ENCODE data around the gene SLC46A3.
"Not testable (repeated sequence)": the region's sequence is repeated elsewhere in the genome, so short reads cannot be mapped to it uniquely, and the experiment has no call there.

SLC46A3 gene

GRCh38 chr13:28718543-28719226, at the start of gene SLC46A3:
TSS of gene SLC46A3 (minus strand) at chr13:28718970. CDS start at chr13:28717998, 972 bp downstream.
- peak; percentile 94 to 96 for DNase-seq (ENCODE audit: low read depth in 2 of 2)

DNA sequence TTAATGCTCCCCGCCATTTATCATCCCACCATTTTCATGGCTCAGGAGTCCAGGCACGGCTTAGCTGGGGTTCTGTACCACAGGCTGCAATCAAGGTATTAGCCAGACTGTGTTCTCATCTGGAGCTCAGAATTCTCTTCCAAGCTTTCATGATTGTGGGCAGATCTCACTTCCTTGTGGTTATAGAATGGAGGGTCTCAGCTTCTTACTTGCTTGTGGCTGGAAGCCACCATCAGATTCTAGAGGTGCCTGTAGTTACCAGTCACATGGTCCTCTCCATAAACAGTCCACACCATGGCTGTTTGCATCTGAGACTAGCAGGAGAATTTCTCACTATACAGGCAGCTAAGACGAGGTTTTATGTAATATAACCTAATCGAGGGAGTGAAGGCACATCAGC, 45.1 kb upstream of the SLC46A3 start:
- DNase-seq (ENCODE audit: low read depth in 2 of 2), result no peak

GRCh38 chr13:28761586-28761985, 42.8 kb upstream of the SLC46A3 start:
- no peak for DNase-seq (ENCODE audit: low read depth in 2 of 2)

DNA sequence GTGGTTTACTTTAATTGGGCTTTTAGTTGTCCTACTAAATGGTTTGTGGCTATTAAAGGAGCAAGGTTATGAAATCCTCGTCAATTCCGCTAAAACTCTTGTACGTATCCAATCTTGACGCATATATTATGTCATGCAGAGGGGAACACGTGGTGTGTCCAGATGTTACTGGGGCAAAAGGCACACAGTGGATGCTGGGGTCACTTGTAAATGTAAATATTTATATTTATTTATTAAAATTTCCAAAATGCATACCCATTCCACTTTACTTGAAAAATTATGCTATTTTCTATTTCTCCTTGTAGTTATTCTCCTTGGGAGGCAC, 36.7 kb upstream of the SLC46A3 start:
- no peak for DNase-seq (ENCODE audit: low read depth in 2 of 2)

- no peak for DNase-seq (ENCODE audit: low read depth in 2 of 2)
These were observed 36.2 kb upstream of the SLC46A3 start for GRCh38 chr13:28754698-28755545.

DNA sequence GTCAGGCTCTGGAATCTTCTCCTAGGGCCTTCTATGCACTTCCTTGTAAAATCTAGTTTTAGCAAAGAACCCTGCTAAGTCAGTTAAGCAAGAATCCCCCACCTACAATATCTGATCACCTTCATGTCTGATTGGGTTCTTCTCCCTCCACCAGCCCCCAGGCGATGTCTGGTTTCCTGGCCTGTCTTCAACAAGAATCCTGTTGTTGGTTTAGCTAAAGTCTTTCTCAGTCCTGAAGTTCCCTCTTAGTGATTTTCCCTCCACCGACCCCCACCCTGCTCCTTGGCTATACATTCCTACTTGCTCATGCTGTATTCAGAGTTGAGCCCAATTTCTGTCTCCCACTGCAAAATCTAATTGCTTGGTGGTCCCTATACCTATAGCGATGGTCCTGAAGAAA, 35.2 kb upstream of the SLC46A3 start:
- no peak for DNase-seq (ENCODE audit: low read depth in 2 of 2)

GRCh38 chr13:28753208-28753892, 34.6 kb upstream of the SLC46A3 start:
- no peak for DNase-seq (ENCODE audit: low read depth in 2 of 2)

DNA sequence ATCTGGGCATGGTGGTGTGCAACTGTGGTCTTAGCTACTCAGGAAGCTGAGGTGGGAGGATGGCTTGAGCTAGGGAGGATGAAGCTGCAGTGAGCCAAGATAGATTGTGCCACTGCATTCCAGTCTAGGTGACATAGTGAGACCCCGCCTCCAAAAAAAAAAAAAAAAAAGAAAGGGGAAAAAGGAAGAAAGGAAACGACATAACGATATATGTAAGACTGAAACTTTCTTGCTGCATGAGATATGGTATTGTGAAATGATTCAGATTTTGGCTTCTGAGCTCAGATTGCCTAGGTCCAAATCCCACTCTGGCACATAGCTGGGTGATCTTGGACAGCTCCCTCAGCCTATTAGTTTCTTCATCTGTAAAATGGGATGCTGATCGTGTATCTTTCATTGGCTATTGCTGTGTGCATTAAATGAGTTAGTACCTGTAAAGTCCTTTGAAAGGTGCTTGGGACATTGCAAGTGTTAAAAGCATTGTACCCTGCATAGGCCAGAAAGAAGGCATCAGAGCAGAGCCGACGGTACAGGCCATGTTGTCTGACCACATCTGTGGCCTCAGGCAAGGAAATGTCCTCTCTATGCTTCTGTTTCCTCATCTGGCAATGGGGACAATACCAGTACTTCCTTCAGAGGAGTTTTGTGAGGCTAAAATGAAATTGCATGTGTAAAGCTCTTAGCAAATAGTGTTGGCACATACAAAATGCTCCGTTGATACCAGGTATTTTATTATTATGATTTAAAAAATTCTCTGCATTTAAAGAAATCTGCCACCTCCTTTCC, 32.6 kb upstream of the SLC46A3 start:
- no peak for DNase-seq (ENCODE audit: low read depth in 2 of 2)

DNA sequence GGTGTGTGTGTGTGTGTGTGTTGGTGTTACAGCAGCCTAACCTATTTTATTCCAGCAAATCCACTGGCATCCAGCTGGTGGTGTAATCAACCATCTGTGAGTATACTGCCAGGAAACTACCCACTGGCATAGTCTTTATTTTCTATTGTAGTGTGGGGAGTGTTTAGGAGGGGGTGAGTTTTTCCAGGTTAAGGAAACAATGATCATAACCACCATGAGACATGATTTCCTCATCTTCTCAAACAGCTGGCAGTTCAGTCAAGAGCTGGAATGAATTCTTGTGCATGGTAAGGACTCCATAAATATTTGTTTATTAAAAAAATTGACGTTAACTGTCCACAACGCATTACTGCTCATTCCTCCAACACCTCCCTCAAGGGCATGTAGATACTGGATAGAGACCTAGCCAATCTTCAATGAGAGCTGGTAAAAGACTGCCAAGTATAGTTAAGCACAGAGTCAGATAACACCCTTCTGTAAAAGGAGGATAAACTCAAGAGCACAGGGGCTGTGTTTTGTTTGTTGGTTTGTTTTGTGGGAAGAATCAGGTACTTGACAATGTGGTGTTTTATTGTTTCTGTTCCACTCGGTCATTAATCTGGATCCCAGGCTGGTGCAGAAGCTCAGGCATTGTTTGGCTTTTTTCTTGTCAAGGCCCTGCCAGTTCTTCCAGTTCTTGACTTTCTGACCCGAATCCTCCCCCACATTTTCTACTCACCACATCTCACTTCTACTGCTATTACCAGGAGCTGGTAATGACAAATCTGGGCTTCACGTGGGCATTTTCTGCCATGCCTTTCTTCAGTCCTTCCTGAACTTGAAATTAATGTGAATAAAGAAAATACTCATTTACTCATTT, 31.6 kb upstream of the SLC46A3 start:
- DNase-seq (ENCODE audit: low read depth in 2 of 2), result no peak

DNA sequence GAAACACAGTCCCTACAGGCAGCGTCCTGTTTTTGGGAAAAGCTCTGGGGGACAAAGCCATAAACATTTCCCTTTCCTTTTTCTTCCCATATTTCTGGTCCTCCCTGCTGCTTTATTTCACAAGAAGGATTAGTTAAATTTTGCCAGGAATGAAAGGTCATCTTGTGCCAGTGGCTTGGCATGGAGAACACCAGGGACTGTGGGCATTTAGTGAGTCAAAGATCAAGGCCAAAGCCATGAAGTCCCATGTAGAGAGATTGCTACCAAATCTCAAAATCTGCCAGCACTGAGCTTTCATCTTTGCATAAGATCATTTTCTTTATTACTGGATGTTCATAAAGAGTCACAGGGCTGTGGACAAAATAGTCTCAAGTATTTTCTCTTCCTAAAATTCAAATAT, 29.1 kb upstream of the SLC46A3 start:
- no peak for DNase-seq (ENCODE audit: low read depth in 2 of 2)

GRCh38 chr13:28746287-28746612, 27.5 kb upstream of the SLC46A3 start:
- DNase-seq (ENCODE audit: low read depth in 2 of 2), result no peak

- DNase-seq (ENCODE audit: low read depth in 2 of 2), result no peak
These were observed 25.9 kb upstream of the SLC46A3 start for GRCh38 chr13:28744656-28745055.

GRCh38 chr13:28744091-28744536, 25.3 kb upstream of the SLC46A3 start:
- no peak for DNase-seq (ENCODE audit: low read depth in 2 of 2)

- DNase-seq (ENCODE audit: low read depth in 2 of 2), result no peak
These were observed 24.8 kb upstream of the SLC46A3 start for GRCh38 chr13:28743499-28744083.

DNA sequence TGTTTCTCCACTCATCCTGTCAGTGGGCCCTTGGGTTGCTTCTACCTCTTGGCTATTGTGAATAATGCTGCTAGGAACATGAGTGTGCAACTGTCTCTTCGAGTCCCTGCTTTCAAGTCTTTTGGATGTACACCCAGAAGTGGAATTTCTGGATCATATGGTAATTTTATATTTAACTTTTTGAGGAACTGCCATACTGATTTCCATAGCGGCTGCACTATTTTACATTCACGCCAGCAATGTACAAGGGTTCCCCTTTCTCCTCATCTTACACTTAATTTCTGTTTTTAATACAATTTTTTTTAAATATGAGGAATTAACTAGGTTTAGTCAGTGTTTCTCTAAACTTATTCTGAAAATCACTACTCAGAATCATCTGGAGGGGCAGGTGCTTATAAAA, 24.2 kb upstream of the SLC46A3 start:
- DNase-seq (ENCODE audit: low read depth in 2 of 2), result no peak

- DNase-seq (ENCODE audit: low read depth in 2 of 2), result not testable (repeated sequence)
These were observed 23.7 kb upstream of the SLC46A3 start for GRCh38 chr13:28742445-28742844.

DNA sequence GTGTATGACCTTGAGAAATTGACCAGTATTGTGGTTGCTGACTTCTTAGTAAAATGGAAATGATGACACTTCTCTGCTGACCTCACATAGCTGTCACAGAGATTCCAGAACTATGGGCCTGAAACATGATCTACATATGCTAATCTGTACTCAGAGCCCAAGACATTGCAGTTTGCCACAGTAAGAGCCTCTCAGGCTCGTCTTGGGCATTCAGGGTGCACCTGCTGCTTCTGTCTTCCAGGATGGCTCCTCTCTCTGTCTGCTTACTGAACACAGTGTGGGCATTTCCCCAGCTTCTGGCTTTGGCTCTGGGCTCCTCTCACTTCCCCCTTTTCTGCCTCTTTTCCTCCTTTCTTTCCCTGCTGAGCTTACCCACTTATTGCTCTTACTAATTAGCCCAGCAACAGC, 22.3 kb upstream of the SLC46A3 start:
- no peak for DNase-seq (ENCODE audit: low read depth in 2 of 2)

- no peak for DNase-seq (ENCODE audit: low read depth in 2 of 2)
These were observed 20.6 kb upstream of the SLC46A3 start for GRCh38 chr13:28739376-28739775.

GRCh38 chr13:28735481-28736029, 16.8 kb upstream of the SLC46A3 start:
- DNase-seq (ENCODE audit: low read depth in 2 of 2), result no peak

DNA sequence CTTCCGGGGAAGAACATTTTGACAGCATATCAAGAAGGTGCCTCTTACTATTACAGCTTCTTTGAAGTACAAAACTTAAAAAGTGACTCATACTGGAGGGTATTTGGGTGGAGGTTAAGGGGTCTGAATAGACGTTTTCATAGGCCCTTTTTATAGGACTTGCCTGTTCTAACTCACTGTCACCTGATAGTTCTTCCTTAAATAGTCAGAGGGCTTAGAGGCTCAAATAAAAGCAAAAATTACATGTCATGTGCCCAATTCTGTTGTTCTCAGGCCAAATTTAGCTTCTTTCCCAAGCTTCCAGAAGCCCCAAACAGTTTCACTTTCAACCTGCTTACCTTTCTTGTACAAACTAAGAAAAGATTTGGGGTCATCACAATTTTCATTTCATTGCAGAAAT, 16.1 kb upstream of the SLC46A3 start:
- no peak for DNase-seq (ENCODE audit: low read depth in 2 of 2)
